ENCODE results near the gene EMC6. TPM values are rescaled to one million over a fixed set of nuclear protein-coding genes. Genes with fewer than 3 reads are reported as not detected.
"Not testable (repeated sequence)": the region's sequence is repeated elsewhere in the genome, so short reads cannot be mapped to it uniquely, and the experiment has no call there.

Gene EMC6
- total RNA-seq, 2 donors from 2014 or later: 19.1 to 22.2 TPM

GRCh38 chr17:3697103-3697476 lies 28.5 kb downstream of the EMC6 start:
- no peak for DNase-seq (ENCODE audit: low spot score)
- Histone ChIP-seq H3K27ac (no peak overlapping the region), H3K27me3 (peaks cover 0 to 11% of the 10 kb centered on the region in 2 donors), H3K4me3 (peak overlapping the region in 1 of 2 donors; percentile 56), H3K4me1 (peaks cover 0 to 24% of the 10 kb centered on the region in 2 donors), H3K36me3 (no peaks in the 10 kb centered on the region), H3K9me3 (no peaks in the 10 kb centered on the region)
- TF ChIP-seq CTCF (IDR thresholded peaks at IDR 0.05): no peak

GRCh38 chr17:3698139-3698538 lies 29.5 kb downstream of the EMC6 start:
- TF ChIP-seq CTCF (IDR thresholded peaks at IDR 0.05): no peak
- DNase-seq (ENCODE audit: low spot score): no peak
- peaks cover 0 to 11% of the 10 kb centered on the region in 2 donors for H3K27me3 ChIP-seq
- peaks cover 0 to 24% of the 10 kb centered on the region in 2 donors for H3K4me1 ChIP-seq
- no peaks in the 10 kb centered on the region for H3K36me3 ChIP-seq
- H3K4me3 ChIP-seq: no peak overlapping the region
- H3K9me3 ChIP-seq: no peaks in the 10 kb centered on the region
- no peak overlapping the region for H3K27ac ChIP-seq

GRCh38 chr17:3699951-3700350 lies 31.3 kb downstream of the EMC6 start:
- Histone ChIP-seq H3K9me3 (no peaks in the 10 kb centered on the region), H3K4me3 (no peak overlapping the region), H3K36me3 (no peaks in the 10 kb centered on the region), H3K4me1 (peaks cover 0 to 19% of the 10 kb centered on the region in 2 donors), H3K27me3 (peaks cover 0 to 8% of the 10 kb centered on the region in 2 donors), H3K27ac (no peak overlapping the region)
- DNase-seq (ENCODE audit: low spot score): no peak
- no peak for TF ChIP-seq CTCF (IDR thresholded peaks at IDR 0.05)

GRCh38 chr17:3702041-3702539 lies 33.5 kb downstream of the EMC6 start:
- H3K27ac ChIP-seq; H3K4me3 ChIP-seq; H3K4me1 ChIP-seq; H3K9me3 ChIP-seq; H3K36me3 ChIP-seq; DNase-seq (ENCODE audit: low spot score); H3K27me3 ChIP-seq: not testable (repeated sequence)

- Histone ChIP-seq H3K4me1 (no peaks in the 10 kb centered on the region), H3K36me3 (no peaks in the 10 kb centered on the region), H3K27ac (no peak overlapping the region), H3K27me3 (no peaks in the 10 kb centered on the region), H3K9me3 (no peaks in the 10 kb centered on the region), H3K4me3 (no peak overlapping the region)
- DNase-seq (ENCODE audit: low spot score): no peak
- TF ChIP-seq CTCF (IDR thresholded peaks at IDR 0.05): no peak
Measured at GRCh38 chr17:3704931-3705717, 36.5 kb downstream of the EMC6 start.

GRCh38 chr17:3705718-3705984 lies 37.0 kb downstream of the EMC6 start:
- H3K4me3 ChIP-seq; H3K36me3 ChIP-seq; DNase-seq (ENCODE audit: low spot score); H3K4me1 ChIP-seq; H3K27me3 ChIP-seq; H3K27ac ChIP-seq; H3K9me3 ChIP-seq: not testable (repeated sequence)

- no peaks in the 10 kb centered on the region for H3K9me3 ChIP-seq
- DNase-seq (ENCODE audit: low spot score): no peak
- H3K36me3 ChIP-seq: no peaks in the 10 kb centered on the region
- no peaks in the 10 kb centered on the region for H3K4me1 ChIP-seq
- no peak overlapping the region for H3K27ac ChIP-seq
- no peak for TF ChIP-seq CTCF (IDR thresholded peaks at IDR 0.05)
- H3K4me3 ChIP-seq: no peak overlapping the region
- H3K27me3 ChIP-seq: no peaks in the 10 kb centered on the region
Measured at GRCh38 chr17:3708366-3708765, 39.8 kb downstream of the EMC6 start.
